Trophoblast cell (in vitro differentiated cells and primary cell): ENCODE results near the gene NSFL1C.

Source experiments
- DNase-seq, 2 donors: peaks; one replicate each; pipeline ENCODE4 v3.0.0-alpha.2; 2016
- H2AFZ ChIP-seq: 2 replicates; pipeline ENCODE4 v1.6.1; 2013; ENCODE audit warnings: low read length, moderate library complexity, mild to moderate bottlenecking; ENCODE audit not compliant: insufficient read depth, poor library complexity
- H2AK5ac ChIP-seq: 2 replicates; pipeline ENCODE4 v1.6.1; 2013; ENCODE audit warnings: mild to moderate bottlenecking, low read length
- H2BK120ac ChIP-seq: 2 replicates; pipeline ENCODE4 v1.6.1; 2013; ENCODE audit warnings: low read length, mild to moderate bottlenecking, moderate library complexity; ENCODE audit not compliant: insufficient read depth, poor library complexity
- H2BK12ac ChIP-seq: 2 replicates; pipeline ENCODE4 v1.6.1; 2013; ENCODE audit warnings: mild to moderate bottlenecking, low read length, moderate library complexity
- H2BK5ac ChIP-seq: 2 replicates; pipeline ENCODE4 v1.6.1; 2013; ENCODE audit warnings: low read length, low read depth, moderate library complexity, mild to moderate bottlenecking; ENCODE audit not compliant: poor library complexity
- H3K14ac ChIP-seq: 2 replicates; pipeline ENCODE4 v1.6.1; 2013; ENCODE audit warnings: mild to moderate bottlenecking, low read length
- H3K18ac ChIP-seq: 2 replicates; pipeline ENCODE4 v1.6.1; 2013; ENCODE audit warnings: mild to moderate bottlenecking, low read length
- H3K23ac ChIP-seq: 2 replicates; pipeline ENCODE4 v1.6.1; 2013; ENCODE audit warnings: low read length
- H3K27ac ChIP-seq: 2 replicates; pipeline ENCODE4 v1.5.1; 2013; ENCODE audit warnings: low read depth, mild to moderate bottlenecking, inconsistent platforms, low read length, moderate library complexity
- H3K27me3 ChIP-seq: 2 replicates; pipeline ENCODE4 v1.6.1; 2013; ENCODE audit warnings: inconsistent platforms, mild to moderate bottlenecking, low read length, moderate library complexity; ENCODE audit not compliant: insufficient read depth
- H3K36me3 ChIP-seq, 2 experiments: 1 replicate in 1 of 2; 2 replicates in 1 of 2; pipeline ENCODE4 v1.6.1; 2013; ENCODE audit warnings: low read length in 2 of 2, mild to moderate bottlenecking in 2 of 2, moderate library complexity in 1 of 2; ENCODE audit not compliant: insufficient read depth in 2 of 2, control insufficient read depth in 1 of 2
- H3K4ac ChIP-seq: 2 replicates; pipeline ENCODE4 v1.6.1; 2013; ENCODE audit warnings: low read depth, mild to moderate bottlenecking, low read length, moderate library complexity
- H3K4me1 ChIP-seq, 2 experiments: 1 replicate in 1 of 2; 2 replicates in 1 of 2; pipeline ENCODE4 v1.6.1; 2013; ENCODE audit warnings: low read length in 2 of 2, mild to moderate bottlenecking in 2 of 2, moderate library complexity in 1 of 2; ENCODE audit not compliant: insufficient read depth in 2 of 2, control insufficient read depth in 1 of 2
- H3K4me2 ChIP-seq: 2 replicates; pipeline ENCODE4 v1.6.1; 2013; ENCODE audit warnings: inconsistent platforms, mild to moderate bottlenecking, low read length, moderate library complexity
- H3K4me3 ChIP-seq: 2 replicates; pipeline ENCODE4 v1.5.1; 2013; ENCODE audit warnings: mild to moderate bottlenecking, low read depth, low read length, inconsistent platforms
- H3K79me1 ChIP-seq: one replicate; pipeline ENCODE4 v1.6.1; 2013; ENCODE audit warnings: low read length
- H3K79me2 ChIP-seq: 2 replicates; pipeline ENCODE4 v1.6.1; 2013; ENCODE audit warnings: low read length, mild to moderate bottlenecking; ENCODE audit not compliant: control insufficient read depth, insufficient read depth, poor library complexity
- H3K9ac ChIP-seq: 2 replicates; pipeline ENCODE4 v1.6.1; 2013; ENCODE audit warnings: mild to moderate bottlenecking, low read length
- H3K9me3 ChIP-seq: 2 replicates; pipeline ENCODE4 v1.6.1; 2013; ENCODE audit warnings: low read depth, mild to moderate bottlenecking, control low read depth, inconsistent platforms, low read length; ENCODE audit not compliant: insufficient read depth
- H4K12ac ChIP-seq: 2 replicates; pipeline ENCODE4 v1.6.1; 2013; ENCODE audit warnings: low read depth, mild to moderate bottlenecking, low read length, moderate library complexity
- H4K8ac ChIP-seq: 2 replicates; pipeline ENCODE4 v1.6.1; 2013; ENCODE audit warnings: low read depth, mild to moderate bottlenecking, low read length, moderate library complexity
- H4K91ac ChIP-seq: one replicate; pipeline ENCODE4 v1.6.1; 2013; ENCODE audit warnings: low read depth, mild to moderate bottlenecking, low read length, moderate library complexity
- WGBS: extraction: QIAGEN DNeasy Blood & Tissue Kit; methylation state at CpG from one replicate; pipeline ENCODE4 v1.1.7; 2013; ENCODE audit warnings: missing lambda C conversion rate; ENCODE audit not compliant: insufficient read length, insufficient coverage; ENCODE audit errors: extremely low coverage; 5-methylcytosine and 5-hydroxymethylcytosine counted together

NSFL1C gene

DNA sequence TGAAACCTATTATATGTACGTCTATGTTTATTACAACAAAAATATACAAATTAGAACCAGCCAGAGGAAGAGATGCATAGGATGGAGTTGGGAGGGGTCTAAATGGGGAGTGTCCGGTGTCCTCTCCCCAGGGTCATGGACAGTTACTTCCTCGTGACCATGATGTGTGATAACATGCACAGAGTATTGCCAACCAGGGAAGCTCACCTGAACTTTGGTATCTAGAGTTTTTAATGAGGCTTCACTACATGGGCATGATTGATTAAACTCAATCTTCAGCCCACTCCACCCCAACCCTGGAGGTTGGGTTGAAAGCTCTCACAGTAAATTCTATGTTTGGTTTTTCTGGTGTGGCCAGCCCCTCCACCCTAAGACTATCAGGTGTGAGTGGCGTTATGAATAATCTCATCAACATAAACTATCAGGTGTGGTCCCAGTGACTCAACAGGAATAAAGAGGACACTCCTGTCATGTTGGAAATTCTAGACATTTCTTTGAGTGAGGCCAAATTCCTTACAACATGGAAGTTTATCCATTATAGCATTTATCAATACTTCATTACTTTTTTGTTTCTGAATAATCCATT, 37.4 kb downstream of the NSFL1C start:
- DNase-seq, result no peak
- Histone ChIP-seq H3K18ac (no peak overlapping the region), H3K9ac (no peak overlapping the region), H4K91ac (no peak overlapping the region), H3K79me2 (no peaks in the 10 kb centered on the region), H3K36me3 (no peaks in the 10 kb centered on the region), H2BK12ac (no peak overlapping the region), H3K4me3 (no peak overlapping the region), H3K14ac (no peak overlapping the region), H3K4me1 (no peaks in the 10 kb centered on the region), H2AFZ (no peak overlapping the region), H2BK5ac (no peak overlapping the region), H2AK5ac (no peak overlapping the region), H3K79me1 (no peaks in the 10 kb centered on the region), H2BK120ac (no peak overlapping the region), H3K4me2 (no peak overlapping the region), H4K8ac (no peak overlapping the region), H3K27me3 (no peaks in the 10 kb centered on the region), H3K9me3 (peaks cover 2% of the 10 kb centered on the region), H3K23ac (no peak overlapping the region), H3K4ac (no peak overlapping the region), H4K12ac (no peak overlapping the region), H3K27ac (no peak overlapping the region)
- no CpG with 5 or more reads among the region's 4 CpGs for WGBS

DNA sequence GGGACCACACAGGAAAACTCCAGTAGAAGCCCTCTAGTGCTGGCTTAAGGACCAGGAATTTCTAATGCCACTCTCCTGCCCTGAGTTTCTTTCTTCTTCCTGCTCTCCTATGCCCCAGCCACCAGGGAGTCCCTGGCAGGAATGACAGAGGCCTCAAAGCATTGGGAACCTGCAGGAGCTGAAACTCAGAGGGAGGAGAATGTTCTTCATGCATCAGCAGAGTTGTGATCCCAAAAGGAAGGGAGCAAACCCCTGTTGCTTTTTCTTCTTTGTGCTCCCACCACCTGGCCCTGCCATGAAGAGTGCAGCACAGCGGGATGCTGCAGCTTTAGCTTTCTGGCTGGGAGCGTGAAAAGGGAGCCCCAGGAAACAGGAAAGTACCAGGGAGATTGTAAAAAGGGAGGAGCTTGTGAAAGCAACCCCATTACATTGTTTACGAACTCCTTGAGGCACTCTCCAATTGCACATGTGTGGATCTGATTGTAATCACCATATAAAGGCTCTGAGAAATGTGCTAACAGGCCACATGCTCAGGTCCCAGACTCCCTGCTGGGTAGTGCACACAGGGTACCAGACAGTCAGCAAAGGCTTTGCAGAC, 39.1 kb downstream of the NSFL1C start:
- no CpG with 5 or more reads among the region's 3 CpGs for WGBS

DNA sequence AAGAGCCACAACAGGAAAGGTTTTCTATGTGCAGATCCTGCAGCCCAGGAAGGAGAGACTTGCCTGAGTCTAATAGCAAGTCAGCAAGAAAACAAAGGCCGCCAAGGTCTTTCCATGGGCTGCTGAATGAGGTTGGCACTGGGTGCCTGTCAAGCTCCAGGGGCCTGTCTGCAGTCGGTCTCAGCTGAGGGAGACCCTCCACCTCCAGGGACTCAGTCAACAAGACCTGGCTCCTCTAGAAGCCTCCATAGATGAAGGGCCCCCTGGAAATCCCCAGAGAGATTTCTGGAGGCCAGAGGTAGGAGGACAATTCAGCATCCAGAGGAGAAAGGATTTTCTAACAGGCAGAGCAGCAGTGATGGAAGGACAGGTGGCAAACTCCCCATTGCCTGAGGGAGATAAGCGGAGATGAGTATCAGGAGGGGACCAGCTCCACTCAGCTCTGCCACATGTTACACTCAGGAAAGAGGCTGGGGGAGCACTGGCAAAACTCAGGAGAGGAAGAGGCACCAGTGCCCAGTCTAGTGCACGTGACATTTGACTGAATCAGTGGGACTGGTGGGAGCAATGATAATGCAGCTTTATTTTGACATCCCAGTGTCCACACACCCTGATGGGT, 40.3 kb downstream of the NSFL1C start:
- Histone ChIP-seq H2BK12ac (no peak overlapping the region), H3K36me3 (no peaks in the 10 kb centered on the region), H4K91ac (no peak overlapping the region), H3K9me3 (peaks cover 5% of the 10 kb centered on the region), H4K12ac (no peak overlapping the region), H3K27ac (no peak overlapping the region), H3K4me1 (peaks cover 4 to 6% of the 10 kb centered on the region in 2 experiments), H3K27me3 (no peaks in the 10 kb centered on the region), H3K4ac (no peak overlapping the region), H3K4me3 (no peak overlapping the region), H3K9ac (no peak overlapping the region), H4K8ac (no peak overlapping the region), H3K18ac (no peak overlapping the region), H2AFZ (no peak overlapping the region), H3K4me2 (no peak overlapping the region), H2AK5ac (no peak overlapping the region), H3K79me2 (no peaks in the 10 kb centered on the region), H3K23ac (no peak overlapping the region), H2BK5ac (no peak overlapping the region), H3K79me1 (peaks cover 7% of the 10 kb centered on the region), H2BK120ac (no peak overlapping the region), H3K14ac (no peak overlapping the region)
- no CpG with 5 or more reads among the region's 4 CpGs for WGBS
- DNase-seq, result no peak

More for the DNA sequence above, 39.1 kb downstream of the NSFL1C start:
- H3K23ac ChIP-seq, result no peak overlapping the region
- no peak overlapping the region for H3K18ac ChIP-seq
- no peak overlapping the region for H2BK12ac ChIP-seq
- peaks cover 3 to 4% of the 10 kb centered on the region in 2 experiments for H3K4me1 ChIP-seq
- no peak overlapping the region for H3K27ac ChIP-seq
- no peak overlapping the region for H4K91ac ChIP-seq
- H3K9me3 ChIP-seq, result peaks cover 2% of the 10 kb centered on the region
- no peaks in the 10 kb centered on the region for H3K79me2 ChIP-seq
- H4K12ac ChIP-seq, result no peak overlapping the region
- H2BK5ac ChIP-seq, result no peak overlapping the region
- no peaks in the 10 kb centered on the region for H3K27me3 ChIP-seq
- H3K4ac ChIP-seq, result no peak overlapping the region
- no peak overlapping the region for H3K9ac ChIP-seq
- no peak overlapping the region for H3K4me2 ChIP-seq
- no peak overlapping the region for H2BK120ac ChIP-seq
- DNase-seq, result no peak
- no peaks in the 10 kb centered on the region for H3K36me3 ChIP-seq
- H2AK5ac ChIP-seq, result no peak overlapping the region
- H3K14ac ChIP-seq, result no peak overlapping the region
- peaks cover 5% of the 10 kb centered on the region for H3K79me1 ChIP-seq
- H2AFZ ChIP-seq, result no peak overlapping the region
- no peak overlapping the region for H3K4me3 ChIP-seq
- no peak overlapping the region for H4K8ac ChIP-seq

DNA sequence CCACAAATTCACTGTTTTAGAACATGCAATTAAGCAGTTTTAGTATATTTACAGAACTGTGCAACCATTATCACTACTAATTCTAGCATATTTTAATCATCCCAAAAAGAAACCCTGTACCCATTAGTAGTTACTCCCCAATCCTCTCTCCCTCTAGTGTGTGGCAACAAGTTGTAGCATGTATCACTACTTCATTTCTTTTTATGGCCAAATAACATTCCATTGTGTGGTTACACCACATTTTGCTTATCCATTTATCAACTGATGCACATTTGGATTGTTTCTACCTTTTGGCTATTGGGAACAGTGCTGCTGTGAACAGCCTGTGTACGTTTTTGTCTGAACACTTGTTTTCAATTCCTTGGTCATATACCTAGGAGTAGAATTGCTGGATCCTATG, 42.3 kb downstream of the NSFL1C start:
- H2BK5ac ChIP-seq, result no peak overlapping the region
- H3K23ac ChIP-seq, result no peak overlapping the region
- no peak overlapping the region for H3K4ac ChIP-seq
- H4K91ac ChIP-seq, result no peak overlapping the region
- no peak overlapping the region for H3K4me2 ChIP-seq
- H3K79me2 ChIP-seq, result no peaks in the 10 kb centered on the region
- H3K4me3 ChIP-seq, result no peak overlapping the region
- H3K27me3 ChIP-seq, result no peaks in the 10 kb centered on the region
- H3K27ac ChIP-seq, result no peak overlapping the region
- no peak overlapping the region for H3K9ac ChIP-seq
- peaks cover 4 to 6% of the 10 kb centered on the region in 2 experiments for H3K4me1 ChIP-seq
- H3K14ac ChIP-seq, result no peak overlapping the region
- no peak overlapping the region for H2AFZ ChIP-seq
- H2AK5ac ChIP-seq, result no peak overlapping the region
- peaks cover 5% of the 10 kb centered on the region for H3K9me3 ChIP-seq
- WGBS, result no CpG with 5 or more reads among the region's 1 CpG
- no peak overlapping the region for H2BK12ac ChIP-seq
- H4K12ac ChIP-seq, result no peak overlapping the region
- DNase-seq, result no peak
- no peak overlapping the region for H3K18ac ChIP-seq
- no peak overlapping the region for H4K8ac ChIP-seq
- H2BK120ac ChIP-seq, result no peak overlapping the region
- H3K36me3 ChIP-seq, result no peaks in the 10 kb centered on the region
- peaks cover 7% of the 10 kb centered on the region for H3K79me1 ChIP-seq
